ENCODE data around the gene GLRX5. TPM values are rescaled to one million over a fixed set of nuclear protein-coding genes. Genes with fewer than 3 reads are reported as not detected.

The GLRX5 gene
- total RNA-seq, 1 donor from 2014 or later: 59.4 TPM

GRCh38 chr14:95540236-95540855, 5.5 kb downstream of the GLRX5 start:
- H3K36me3 Mint-ChIP-seq: no peaks in the 10 kb centered on the region
- H3K27me3 Mint-ChIP-seq: no peaks in the 10 kb centered on the region
- no peak for DNase-seq (ENCODE audit: extremely low spot score, unreplicated experiment)
- H3K4me3 Mint-ChIP-seq: no peak overlapping the region
- H3K9me3 Mint-ChIP-seq: no peaks in the 10 kb centered on the region
- H3K27ac Mint-ChIP-seq: no peak overlapping the region
- no peak for TF ChIP-seq CTCF (conservative IDR thresholded peaks at IDR 0.05)
- peaks cover 34% of the 10 kb centered on the region for H3K4me1 Mint-ChIP-seq (ENCODE audit: unreplicated experiment)

DNA sequence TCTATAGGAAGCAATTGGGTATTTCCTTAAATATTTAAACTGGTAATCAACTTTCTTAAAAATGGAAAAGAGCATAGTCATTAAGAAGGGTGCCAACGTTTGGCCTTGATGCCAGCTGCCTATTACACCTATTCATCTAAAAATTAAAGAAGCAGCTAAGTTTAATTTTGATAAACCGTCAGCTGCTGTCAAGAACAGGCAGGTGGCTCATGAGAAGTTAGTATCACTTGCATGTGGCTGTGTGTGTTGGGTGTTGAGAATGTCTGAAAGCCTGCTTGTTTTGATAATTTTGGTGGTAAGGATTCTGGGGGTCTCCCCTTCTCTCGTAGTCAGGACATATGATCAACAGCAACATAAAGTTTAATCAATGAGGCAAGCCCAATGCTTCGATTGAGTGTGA, 6.5 kb downstream of the GLRX5 start:
- Mint-ChIP-seq H3K4me3 (no peak overlapping the region), H3K9me3 (no peaks in the 10 kb centered on the region), H3K4me1 (ENCODE audit: unreplicated experiment) (peaks cover 24% of the 10 kb centered on the region), H3K27ac (no peak overlapping the region), H3K36me3 (no peaks in the 10 kb centered on the region), H3K27me3 (no peaks in the 10 kb centered on the region)
- no peak for TF ChIP-seq CTCF (conservative IDR thresholded peaks at IDR 0.05)
- no peak for DNase-seq (ENCODE audit: extremely low spot score, unreplicated experiment)

DNA sequence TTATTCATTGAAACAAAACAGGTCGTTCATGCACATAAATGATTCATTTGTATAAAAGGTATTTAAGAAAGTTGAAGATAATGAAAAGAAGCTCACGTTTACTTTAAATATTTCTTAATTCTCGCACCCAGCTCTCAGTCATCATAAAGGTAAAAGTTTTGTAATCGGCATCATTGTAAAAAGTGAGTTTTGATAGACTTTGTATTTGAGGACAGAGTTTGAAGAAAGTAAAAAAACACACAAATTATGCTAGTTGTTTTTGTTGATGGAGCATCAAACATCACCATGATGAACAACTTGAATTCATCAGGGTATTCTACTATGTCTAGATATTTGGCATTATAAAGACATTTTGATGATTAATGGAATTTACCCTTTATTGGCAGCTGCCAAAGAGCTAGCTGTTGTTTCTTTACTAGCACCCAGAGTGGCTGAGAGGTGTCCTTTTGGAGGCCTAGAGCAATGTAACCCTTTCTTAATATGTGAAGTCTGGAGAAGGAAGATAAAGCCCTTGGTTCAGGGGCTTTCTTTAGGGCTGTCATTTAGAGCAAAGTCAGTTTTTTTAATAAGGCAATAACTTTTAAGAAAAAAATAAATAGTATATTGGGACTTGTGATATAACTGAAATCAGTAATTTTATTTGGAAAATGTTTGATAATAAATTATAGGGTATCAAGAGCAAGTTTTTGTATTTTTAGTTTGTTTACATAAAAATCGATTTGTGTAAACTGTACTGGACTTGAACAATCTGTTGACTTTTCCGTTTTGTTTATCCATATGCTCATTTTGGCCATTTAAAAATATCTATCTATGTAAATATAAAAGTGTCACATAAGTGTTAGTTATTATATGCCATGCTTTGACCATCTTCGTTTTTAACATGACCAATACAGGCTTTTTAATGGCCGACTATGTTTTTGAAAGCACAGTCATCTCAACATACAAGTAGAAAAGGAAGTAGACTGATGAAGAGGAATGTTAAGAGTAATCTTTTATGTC, 7.4 kb downstream of the GLRX5 start:
- DNase-seq (ENCODE audit: extremely low spot score, unreplicated experiment): no peak
- no peaks in the 10 kb centered on the region for H3K9me3 Mint-ChIP-seq
- no peaks in the 10 kb centered on the region for H3K27me3 Mint-ChIP-seq
- H3K4me3 Mint-ChIP-seq: no peak overlapping the region
- H3K4me1 Mint-ChIP-seq (ENCODE audit: unreplicated experiment): peaks cover 16% of the 10 kb centered on the region
- H3K27ac Mint-ChIP-seq: no peak overlapping the region
- no peak for TF ChIP-seq CTCF (conservative IDR thresholded peaks at IDR 0.05)
- no peaks in the 10 kb centered on the region for H3K36me3 Mint-ChIP-seq

DNA sequence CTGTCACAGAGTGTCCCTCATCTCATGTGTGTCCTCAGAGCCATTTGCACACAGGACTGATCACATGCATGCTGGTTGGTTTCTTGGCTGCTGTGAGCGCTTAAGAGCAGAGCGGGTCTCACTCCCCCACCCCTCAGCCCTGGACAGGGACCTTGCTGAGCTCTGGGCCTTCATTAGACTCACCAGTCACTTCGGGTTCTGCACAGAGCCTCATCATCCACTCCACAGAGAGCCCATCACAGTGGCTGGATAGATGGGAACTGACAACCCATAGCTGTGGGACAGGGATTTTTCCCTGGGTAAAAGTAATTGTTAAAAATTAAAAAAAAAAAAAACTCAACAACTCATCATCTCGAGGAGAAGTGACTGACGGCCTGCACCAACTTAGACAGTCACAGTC, 8.2 kb downstream of the GLRX5 start:
- Mint-ChIP-seq H3K27ac (no peak overlapping the region), H3K27me3 (no peaks in the 10 kb centered on the region), H3K4me3 (no peak overlapping the region), H3K4me1 (ENCODE audit: unreplicated experiment) (peaks cover 11% of the 10 kb centered on the region), H3K36me3 (peaks cover 2% of the 10 kb centered on the region), H3K9me3 (no peaks in the 10 kb centered on the region)
- DNase-seq (ENCODE audit: extremely low spot score, unreplicated experiment): no peak
- no peak for TF ChIP-seq CTCF (conservative IDR thresholded peaks at IDR 0.05)

DNA sequence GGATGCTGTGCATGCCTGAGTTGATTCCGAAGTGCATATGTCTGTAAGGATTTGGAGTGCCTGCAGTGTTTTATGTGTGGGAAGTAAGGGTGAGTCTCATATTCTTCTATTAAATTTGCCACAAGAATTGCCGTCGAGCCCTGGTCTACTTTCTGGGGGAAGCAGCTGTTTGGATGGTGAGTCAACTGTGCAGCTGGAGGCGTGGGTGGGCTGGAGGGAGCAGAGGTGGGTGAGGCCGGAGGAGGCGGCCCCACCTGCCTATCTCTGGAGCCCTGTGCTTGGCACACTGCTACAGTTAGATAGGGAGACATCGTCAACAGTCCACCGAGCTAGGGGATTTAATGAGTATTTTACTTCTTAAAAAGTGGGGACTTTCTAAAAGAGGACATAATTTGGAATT, 9.7 kb downstream of the GLRX5 start:
- H3K4me3 Mint-ChIP-seq: no peak overlapping the region
- no peaks in the 10 kb centered on the region for H3K9me3 Mint-ChIP-seq
- no peak for DNase-seq (ENCODE audit: extremely low spot score, unreplicated experiment)
- peaks cover 11% of the 10 kb centered on the region for H3K36me3 Mint-ChIP-seq
- peaks cover 6% of the 10 kb centered on the region for H3K4me1 Mint-ChIP-seq (ENCODE audit: unreplicated experiment)
- no peak for TF ChIP-seq CTCF (conservative IDR thresholded peaks at IDR 0.05)
- H3K27me3 Mint-ChIP-seq: no peaks in the 10 kb centered on the region
- no peak overlapping the region for H3K27ac Mint-ChIP-seq

Data from type B pancreatic cell (in vitro differentiated cells).